PC-9 (cell line): Measurements from ENCODE around the gene PEF1. TPM values are rescaled to one million over a fixed set of nuclear protein-coding genes. Genes with fewer than 3 reads are reported as not detected.
A peak's percentile ranks its signal among the peaks of the same experiment; 100 is the strongest.

Experiments
- BruUV-seq: library from RNA; stranded (reverse); fragments of 400-500 nt; replicated peaks from 2 replicates; lab custom pipeline; 2021; lab: Mats Ljungman, UMichigan
- CTCF ChIA-PET: fragments of 300-600 bp; sonication (Branson Sonifier 250); formaldehyde crosslinking; loops from one replicate; lab custom pipeline; 2022; ENCODE audit warnings: antibody characterized with exemption; lab: Charles Lee
- POLR2A ChIA-PET: fragments of 300-600 bp; sonication (Branson Sonifier 250); formaldehyde crosslinking; loops from one replicate; lab custom pipeline; 2022; ENCODE audit warnings: antibody characterized with exemption; ENCODE audit not compliant: unreplicated experiment; lab: Charles Lee
- DNase-seq, 2 experiments: peaks; one replicate each; pipeline versions ENCODE4 v3.0.0 to v3.0.0-alpha.2; 2015 to 2022; ENCODE audit warnings: mixed read lengths in 1 of 2
- H2AFZ ChIP-seq: fragments of 200-600 bp; sonication (generic); 2 replicates; pipeline ENCODE4 v1.8.1; 2017; ENCODE audit warnings: antibody characterized with exemption
- H3F3A ChIP-seq: fragments of 200-600 bp; sonication (generic); 2 replicates; pipeline ENCODE4 v1.8.1; 2017; ENCODE audit warnings: antibody characterized with exemption, mild to moderate bottlenecking, low read depth; ENCODE audit not compliant: insufficient read depth
- H3K27ac ChIP-seq: fragments of 200-600 bp; sonication (generic); 2 replicates; pipeline ENCODE4 v1.6.1; 2016; ENCODE audit warnings: mixed run types
- H3K27me3 ChIP-seq: fragments of 200-600 bp; sonication (generic); 2 replicates; pipeline ENCODE4 v1.6.1; 2016; ENCODE audit warnings: low read depth, mixed run types; ENCODE audit not compliant: insufficient read depth
- H3K36me3 ChIP-seq: fragments of 200-600 bp; sonication (generic); 2 replicates; pipeline ENCODE4 v1.6.1; 2016; ENCODE audit warnings: low read depth, mixed run types
- H3K4me1 ChIP-seq: fragments of 200-600 bp; sonication (generic); replicated peaks from 2 replicates; pipeline ENCODE4 v1.6.1; 2016; ENCODE audit warnings: mixed run types; ENCODE audit not compliant: insufficient read depth
- H3K4me2 ChIP-seq: fragments of 200-600 bp; sonication (generic); 2 replicates; pipeline ENCODE4 v1.6.1; 2017; ENCODE audit warnings: mixed run types
- H3K4me3 ChIP-seq: fragments of 200-600 bp; sonication (generic); 2 replicates; pipeline ENCODE4 v1.6.1; 2016; ENCODE audit warnings: mixed run types
- H3K79me2 ChIP-seq: fragments of 200-600 bp; sonication (generic); 2 replicates; pipeline ENCODE4 v1.6.1; 2017; ENCODE audit warnings: low read depth, mixed run types
- H3K9me2 ChIP-seq: fragments of 200-600 bp; sonication (generic); 2 replicates; pipeline ENCODE4 v1.8.1; 2017; ENCODE audit warnings: mild to moderate bottlenecking; ENCODE audit not compliant: insufficient read depth
- H3K9me3 ChIP-seq: fragments of 200-600 bp; sonication (generic); 2 replicates; pipeline ENCODE4 v1.8.1; 2016; ENCODE audit warnings: low read depth; ENCODE audit not compliant: insufficient read depth
- H4K20me1 ChIP-seq: fragments of 200-600 bp; sonication (generic); 2 replicates; pipeline ENCODE4 v1.8.1; 2017; ENCODE audit not compliant: insufficient read depth
- EZH2 ChIP-seq: fragments of 200-600 bp; sonication (generic); IDR thresholded peaks from 2 replicates; pipeline ENCODE4 v1.8.0; 2017; ENCODE audit warnings: antibody characterized with exemption, low read depth
- intact Hi-C: fragments of 100-400 bp; cut with micrococcal nuclease; formaldehyde crosslinking; loops from one replicate; pipeline ENCODE4 v1.10.0; 2022; ENCODE audit not compliant: unreplicated experiment
- total RNA-seq: library from RNA; stranded (reverse); gene quantifications from 2 replicates; pipeline ENCODE4 v1.2.3, GENCODE V29; 2021
- TF ChIP-seq, protein P1 (sequence below): fragments of 200-600 bp; sonication (generic); conservative IDR thresholded peaks from 2 replicates; pipeline ENCODE4 v1.6.1; 2017; ENCODE audit warnings: mixed run types, antibody characterized with exemption, mild to moderate bottlenecking, moderate library complexity

Gene PEF1
- total RNA-seq, 1 experiment from 2014 or later: 40.3 TPM

DNA sequence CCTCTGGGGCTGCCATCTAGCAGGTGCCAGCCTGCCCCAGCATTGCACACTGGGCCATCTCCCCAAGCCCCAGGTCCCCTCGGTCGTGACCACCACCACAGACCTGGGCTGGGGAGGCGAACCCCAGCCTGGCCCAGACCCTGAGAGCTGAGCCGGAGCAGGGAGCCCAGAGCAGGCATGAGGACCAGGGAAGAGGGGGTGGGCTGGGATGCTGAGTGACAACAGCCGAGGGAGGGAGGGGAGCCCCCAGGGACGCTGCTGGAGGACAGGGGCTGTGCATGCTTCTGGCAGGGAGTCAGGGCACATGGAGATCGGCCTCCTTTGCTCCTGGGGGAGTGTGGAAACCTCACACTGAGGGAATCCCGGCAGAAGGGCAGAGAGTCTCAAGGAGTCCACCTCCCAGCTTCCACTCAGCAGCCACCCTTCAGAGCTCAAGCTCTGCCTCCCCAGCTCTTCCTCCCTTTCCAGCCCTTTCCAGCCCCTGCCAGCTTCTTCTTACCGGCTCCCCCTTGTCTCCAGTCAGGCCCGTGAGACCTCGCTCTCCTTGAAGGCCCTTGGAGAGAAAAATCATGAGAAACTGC, 23.7 kb upstream of the PEF1 start:
- Histone ChIP-seq H3K79me2 (no peaks in the 10 kb centered on the region), H3K27ac (no peak overlapping the region), H3K4me3 (no peak overlapping the region), H4K20me1 (no peaks in the 10 kb centered on the region), H3K27me3 (no peaks in the 10 kb centered on the region), H3K9me3 (no peaks in the 10 kb centered on the region), H3K4me2 (no peak overlapping the region), H3K4me1 (peaks cover 39% of the 10 kb centered on the region), H3K36me3 (no peaks in the 10 kb centered on the region), H3K9me2 (no peaks in the 10 kb centered on the region), H2AFZ (no peak overlapping the region), H3F3A (peaks cover 20% of the 10 kb centered on the region)
- intact Hi-C loops: loop anchor here (5.0 to 10.0 kb wide), 3 partner anchors 34 to 746 kb away; partner anchors contain the start of gene COL16A1
- CTCF ChIA-PET: interaction anchor here (1.0 kb wide), 1 partner anchor 47 kb away, joined by 3 read pairs; no protein-coding TSS in a partner anchor
- TF ChIP-seq EZH2: no peak
- TF ChIP-seq, protein P1, sequence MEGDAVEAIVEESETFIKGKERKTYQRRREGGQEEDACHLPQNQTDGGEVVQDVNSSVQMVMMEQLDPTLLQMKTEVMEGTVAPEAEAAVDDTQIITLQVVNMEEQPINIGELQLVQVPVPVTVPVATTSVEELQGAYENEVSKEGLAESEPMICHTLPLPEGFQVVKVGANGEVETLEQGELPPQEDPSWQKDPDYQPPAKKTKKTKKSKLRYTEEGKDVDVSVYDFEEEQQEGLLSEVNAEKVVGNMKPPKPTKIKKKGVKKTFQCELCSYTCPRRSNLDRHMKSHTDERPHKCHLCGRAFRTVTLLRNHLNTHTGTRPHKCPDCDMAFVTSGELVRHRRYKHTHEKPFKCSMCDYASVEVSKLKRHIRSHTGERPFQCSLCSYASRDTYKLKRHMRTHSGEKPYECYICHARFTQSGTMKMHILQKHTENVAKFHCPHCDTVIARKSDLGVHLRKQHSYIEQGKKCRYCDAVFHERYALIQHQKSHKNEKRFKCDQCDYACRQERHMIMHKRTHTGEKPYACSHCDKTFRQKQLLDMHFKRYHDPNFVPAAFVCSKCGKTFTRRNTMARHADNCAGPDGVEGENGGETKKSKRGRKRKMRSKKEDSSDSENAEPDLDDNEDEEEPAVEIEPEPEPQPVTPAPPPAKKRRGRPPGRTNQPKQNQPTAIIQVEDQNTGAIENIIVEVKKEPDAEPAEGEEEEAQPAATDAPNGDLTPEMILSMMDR: no peak
- BruUV-seq: no TSS peak
- DNase-seq: no peak
- POLR2A ChIA-PET: no interaction called here

DNA sequence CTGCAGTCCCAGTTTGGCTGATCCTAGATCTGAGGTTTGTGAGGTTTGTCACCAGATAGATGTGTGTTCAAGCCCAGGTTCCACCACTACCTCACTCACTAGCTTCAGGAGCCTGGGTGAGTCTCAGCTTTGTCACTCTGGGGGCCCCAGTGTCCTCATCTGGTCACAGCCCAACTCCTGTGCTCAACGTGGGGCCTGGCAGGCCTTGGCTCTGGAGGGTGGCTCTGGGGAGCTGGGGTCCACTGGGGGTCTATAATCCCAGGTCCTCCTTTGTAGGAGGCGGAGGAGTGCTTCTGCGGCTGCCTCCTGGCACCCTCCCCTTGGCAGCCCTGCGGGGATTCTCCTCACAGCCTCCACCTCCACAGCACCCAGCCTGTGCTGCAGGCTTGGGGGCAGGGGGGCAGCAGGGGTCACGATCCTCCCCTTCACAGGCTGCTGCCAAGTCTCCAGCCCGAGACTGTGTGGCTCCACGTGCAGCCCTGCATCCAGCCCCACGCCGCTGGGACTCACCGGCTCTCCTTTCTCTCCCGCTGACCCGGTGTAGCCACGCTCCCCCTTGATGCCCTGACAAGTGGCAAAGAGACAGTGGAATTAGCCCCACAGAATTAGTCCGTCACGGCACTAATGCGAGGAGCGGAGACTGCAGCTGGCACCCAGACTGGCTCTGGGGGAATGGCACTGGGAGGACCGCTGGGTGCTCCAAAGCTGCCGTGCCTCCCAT, 22.5 kb upstream of the PEF1 start:
- Histone ChIP-seq H3K27ac (no peak overlapping the region), H3K79me2 (no peaks in the 10 kb centered on the region), H3K4me2 (peak overlapping the region; percentile 36), H4K20me1 (no peaks in the 10 kb centered on the region), H3K9me2 (no peaks in the 10 kb centered on the region), H3K36me3 (no peaks in the 10 kb centered on the region), H3F3A (peaks cover 20% of the 10 kb centered on the region), H3K27me3 (no peaks in the 10 kb centered on the region), H3K4me3 (no peak overlapping the region), H3K4me1 (peaks cover 39% of the 10 kb centered on the region), H3K9me3 (no peaks in the 10 kb centered on the region), H2AFZ (no peak overlapping the region)
- no TSS peak for BruUV-seq
- intact Hi-C loops: loop anchor here (5.0 to 10.0 kb wide), 3 partner anchors 35 to 748 kb away; partner anchors contain the start of gene COL16A1
- no peak for DNase-seq
- ChIA-PET CTCF (interaction anchor here (0.9 to 2.4 kb wide), 2 partner anchors 38 to 122 kb away, joined by 9 to 10 read pairs; no protein-coding TSS in a partner anchor), POLR2A (interaction anchor here (0.6 kb wide), 1 partner anchor 22 kb away, joined by 3 read pairs; no protein-coding TSS in a partner anchor)
- no peak for TF ChIP-seq EZH2
- TF ChIP-seq, protein P1: no peak

DNA sequence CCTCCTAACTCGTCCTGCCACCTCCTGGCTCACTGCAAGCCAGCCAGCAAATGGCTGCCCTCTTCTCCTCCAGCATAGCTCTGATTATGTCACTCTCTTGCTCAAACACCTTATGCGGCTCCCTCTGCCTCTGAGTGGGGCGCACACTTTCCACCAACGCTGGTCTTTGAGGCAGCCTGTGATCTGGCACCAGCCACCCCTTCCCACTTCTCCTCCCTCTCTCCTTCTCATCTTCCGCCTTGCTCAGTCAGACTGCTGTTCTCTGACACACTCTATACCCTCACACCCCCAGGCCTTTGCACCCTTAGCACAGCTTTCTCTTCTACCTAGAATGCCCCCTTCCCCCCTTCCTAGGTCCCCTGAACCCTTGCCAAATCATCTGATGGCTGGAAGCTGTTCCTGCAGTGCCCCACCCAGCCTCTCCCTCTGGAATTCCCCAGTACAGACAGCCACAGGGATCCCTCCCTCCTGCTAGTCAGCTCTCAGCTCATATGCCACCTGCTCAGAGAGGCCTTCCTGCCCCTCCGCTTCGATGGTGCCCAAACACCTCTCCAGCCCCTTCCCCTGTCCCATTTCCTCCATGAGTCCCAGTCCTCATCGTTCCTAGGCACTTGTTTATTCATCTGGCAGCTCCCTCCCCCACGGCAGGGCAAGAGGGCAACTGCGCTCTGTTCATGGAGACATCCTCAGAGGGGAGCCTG, 21.7 kb upstream of the PEF1 start:
- H3K4me1 ChIP-seq: peaks cover 39% of the 10 kb centered on the region
- no peaks in the 10 kb centered on the region for H3K9me3 ChIP-seq
- intact Hi-C loops: loop anchor here (1.0 to 10.0 kb wide), 4 partner anchors 36 to 748 kb away; partner anchors contain the start of gene COL16A1
- H3K9me2 ChIP-seq: no peaks in the 10 kb centered on the region
- no peak overlapping the region for H2AFZ ChIP-seq
- H4K20me1 ChIP-seq: no peaks in the 10 kb centered on the region
- H3K36me3 ChIP-seq: no peaks in the 10 kb centered on the region
- peak; percentile 52 to 55 for DNase-seq
- TF ChIP-seq, protein P1: no peak
- no peak for TF ChIP-seq EZH2
- POLR2A ChIA-PET: interaction anchor here (0.6 to 0.7 kb wide), 5 partner anchors 20 to 441 kb away, joined by 3 to 6 read pairs (median 4); partner anchors contain the start of gene KPNA6
- CTCF ChIA-PET: interaction anchor here (0.6 to 2.4 kb wide), 3 partner anchors 39 to 123 kb away, joined by 3 to 10 read pairs (median 9); no protein-coding TSS in a partner anchor
- no peaks in the 10 kb centered on the region for H3K27me3 ChIP-seq
- H3F3A ChIP-seq: peaks cover 20% of the 10 kb centered on the region
- peak overlapping the region; percentile 36 for H3K4me2 ChIP-seq
- BruUV-seq: no TSS peak
- H3K79me2 ChIP-seq: no peaks in the 10 kb centered on the region
- H3K27ac ChIP-seq: no peak overlapping the region
- H3K4me3 ChIP-seq: no peak overlapping the region
